KMS-11 (cell line): ENCODE data around the gene LRRC59.

ENCODE experiments used
- H2AFZ ChIP-seq: fragments of 200-600 bp; sonication (generic); 2 replicates; pipeline ENCODE4 v1.6.1; 2016; ENCODE audit warnings: antibody characterized with exemption, mixed run types, low read depth
- H3K27ac ChIP-seq: fragments of 200-600 bp; sonication (generic); 2 replicates; pipeline ENCODE4 v1.6.1; 2016; ENCODE audit warnings: mild to moderate bottlenecking, mixed run types
- H3K27me3 ChIP-seq: fragments of 200-600 bp; sonication (generic); 2 replicates; pipeline ENCODE4 v1.6.1; 2017; ENCODE audit warnings: mild to moderate bottlenecking, low read depth, mixed run types, moderate library complexity; ENCODE audit not compliant: insufficient read depth
- H3K36me3 ChIP-seq: fragments of 200-600 bp; sonication (generic); 2 replicates; pipeline ENCODE4 v1.6.1; 2017; ENCODE audit warnings: mild to moderate bottlenecking, mixed run types; ENCODE audit not compliant: insufficient read depth
- H3K4me1 ChIP-seq: fragments of 200-600 bp; sonication (generic); 2 replicates; pipeline ENCODE4 v1.6.1; 2016; ENCODE audit warnings: mild to moderate bottlenecking, low read depth, mixed run types; ENCODE audit not compliant: poor library complexity, severe bottlenecking
- H3K4me2 ChIP-seq: fragments of 200-600 bp; sonication (generic); 2 replicates; pipeline ENCODE4 v1.7.0; 2016; ENCODE audit warnings: mild to moderate bottlenecking, mixed run types
- H3K4me3 ChIP-seq: fragments of 200-600 bp; sonication (generic); IDR thresholded peaks from 2 replicates; pipeline ENCODE4 v1.6.1; 2017; ENCODE audit warnings: low read depth, low read length, mixed read lengths; ENCODE audit not compliant: insufficient read depth
- H3K79me2 ChIP-seq: fragments of 200-600 bp; sonication (generic); 2 replicates; pipeline ENCODE4 v1.6.1; 2016; ENCODE audit warnings: low read depth, mixed run types; ENCODE audit not compliant: insufficient read depth
- H3K9ac ChIP-seq: fragments of 200-600 bp; sonication (generic); 2 replicates; pipeline ENCODE4 v1.6.1; 2016; ENCODE audit warnings: mild to moderate bottlenecking, mixed run types
- H4K20me1 ChIP-seq: fragments of 200-600 bp; sonication (generic); 2 replicates; pipeline ENCODE4 v1.6.1; 2016; ENCODE audit warnings: mild to moderate bottlenecking, mixed run types; ENCODE audit not compliant: insufficient read depth
- CTCF ChIP-seq: fragments of 200-600 bp; sonication (generic); conservative IDR thresholded peaks from 2 replicates; pipeline ENCODE4 v1.6.1; 2017; ENCODE audit warnings: low read depth, mild to moderate bottlenecking, antibody characterized with exemption, low read length, moderate library complexity, mixed read lengths

LRRC59 gene

GRCh38 chr17:50394711-50395110, 2.6 kb downstream of the LRRC59 start:
- peaks cover 44% of the 10 kb centered on the region for H3K79me2 ChIP-seq
- no peak for TF ChIP-seq CTCF
- peak overlapping the region; percentile 98; the same call in 1 of the 2 replicates for H3K4me2 ChIP-seq
- no peak overlapping the region for H3K27ac ChIP-seq
- peaks cover 41% of the 10 kb centered on the region for H3K36me3 ChIP-seq
- no peaks in the 10 kb centered on the region for H3K27me3 ChIP-seq
- H2AFZ ChIP-seq, result no peak overlapping the region
- peaks cover 11% of the 10 kb centered on the region for H3K4me1 ChIP-seq
- H3K4me3 ChIP-seq, result no peak overlapping the region
- H3K9ac ChIP-seq, result no peak overlapping the region
- H4K20me1 ChIP-seq, result peaks cover 18% of the 10 kb centered on the region

- Histone ChIP-seq H3K4me3 (no peak overlapping the region), H4K20me1 (peaks cover 18% of the 10 kb centered on the region), H2AFZ (no peak overlapping the region), H3K79me2 (peaks cover 44% of the 10 kb centered on the region), H3K27ac (no peak overlapping the region), H3K4me2 (no peak overlapping the region), H3K9ac (no peak overlapping the region), H3K27me3 (no peaks in the 10 kb centered on the region), H3K4me1 (peaks cover 11% of the 10 kb centered on the region), H3K36me3 (peaks cover 46% of the 10 kb centered on the region)
- TF ChIP-seq CTCF, result no peak
These were observed 3.6 kb downstream of the LRRC59 start for GRCh38 chr17:50393700-50394099.

- no peak for TF ChIP-seq CTCF
- peaks cover 44% of the 10 kb centered on the region for H3K79me2 ChIP-seq
- peaks cover 46% of the 10 kb centered on the region for H3K36me3 ChIP-seq
- H3K27me3 ChIP-seq, result no peaks in the 10 kb centered on the region
- H3K4me3 ChIP-seq, result no peak overlapping the region
- no peak overlapping the region for H3K9ac ChIP-seq
- peaks cover 11% of the 10 kb centered on the region for H3K4me1 ChIP-seq
- peaks cover 18% of the 10 kb centered on the region for H4K20me1 ChIP-seq
- no peak overlapping the region for H2AFZ ChIP-seq
- no peak overlapping the region for H3K4me2 ChIP-seq
- no peak overlapping the region for H3K27ac ChIP-seq
These were observed 4.7 kb downstream of the LRRC59 start for GRCh38 chr17:50392621-50393020.

- TF ChIP-seq CTCF, result no peak
- no peak overlapping the region for H2AFZ ChIP-seq
- H3K79me2 ChIP-seq, result peaks cover 17% of the 10 kb centered on the region
- peaks cover 14% of the 10 kb centered on the region for H4K20me1 ChIP-seq
- no peaks in the 10 kb centered on the region for H3K27me3 ChIP-seq
- no peaks in the 10 kb centered on the region for H3K4me1 ChIP-seq
- no peak overlapping the region for H3K9ac ChIP-seq
- no peak overlapping the region for H3K27ac ChIP-seq
- no peak overlapping the region for H3K4me3 ChIP-seq
- H3K36me3 ChIP-seq, result peaks cover 50% of the 10 kb centered on the region
- no peak overlapping the region for H3K4me2 ChIP-seq
These were observed 7.8 kb downstream of the LRRC59 start for GRCh38 chr17:50389534-50389933.
